22Rv1 (cell line): ENCODE results near the gene HS6ST2.

Source experiments
- H3K27ac ChIP-seq: fragments of 450-650 bp; 2 replicates; pipeline ENCODE4 v1.5.1; 2017
- CTCF ChIP-seq: fragments of 450-650 bp; IDR thresholded peaks from 2 replicates; pipeline ENCODE4 v1.5.1; 2017; ENCODE audit warnings: mild to moderate bottlenecking
- ZFX ChIP-seq: fragments of 450-650 bp; IDR thresholded peaks from 2 replicates; pipeline ENCODE4 v1.6.1; 2017; ENCODE audit warnings: antibody characterized with exemption, borderline replicate concordance

HS6ST2 gene

GRCh38 chrX:132704769-132705168 is 253.7 kb downstream of the HS6ST2 start:
- TF ChIP-seq ZFX (no peak), CTCF (no peak)
- H3K27ac ChIP-seq, result no peak overlapping the region

DNA sequence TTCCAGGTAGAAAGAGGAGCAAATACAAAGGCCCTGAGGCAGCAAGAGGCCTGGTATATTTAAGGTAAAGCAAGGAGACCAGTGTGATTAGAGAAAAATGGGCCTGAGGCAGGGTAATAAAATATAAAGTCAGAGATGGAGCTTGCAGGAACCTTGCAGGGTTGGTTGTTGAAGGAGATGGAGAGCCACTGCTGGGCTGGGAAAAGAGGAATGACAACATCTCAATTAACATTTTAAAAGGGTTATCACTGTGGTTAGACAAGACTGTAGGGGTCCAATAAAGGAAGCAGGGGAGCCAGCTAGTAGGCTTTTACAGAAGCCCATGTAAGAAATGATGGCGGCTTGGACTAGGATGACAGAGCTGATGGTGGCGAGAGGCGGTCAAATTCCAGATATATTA is 264.0 kb downstream of the HS6ST2 start:
- TF ChIP-seq ZFX, result no peak

DNA sequence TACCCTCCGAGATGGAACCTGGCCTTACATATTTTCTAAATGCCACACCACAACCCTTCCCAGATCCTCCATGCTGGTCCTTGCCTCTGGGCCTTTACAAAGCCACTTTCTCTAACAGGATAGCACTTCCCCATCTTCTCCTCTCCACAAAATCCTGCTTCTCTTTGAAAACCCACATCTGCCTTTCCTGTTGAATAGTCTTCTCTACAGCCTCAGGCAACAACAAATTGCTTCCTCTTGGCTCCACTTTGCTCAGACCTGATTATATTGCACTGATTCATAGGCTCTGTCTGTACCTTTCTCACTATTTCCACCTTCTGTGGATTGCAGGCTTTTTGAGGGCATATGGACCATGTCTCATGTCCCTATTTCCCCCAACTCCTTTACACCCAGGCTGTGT is 265.9 kb downstream of the HS6ST2 start:
- no peak overlapping the region for H3K27ac ChIP-seq
- no peak for TF ChIP-seq ZFX
- TF ChIP-seq CTCF, result no peak

More for the DNA sequence above, 264.0 kb downstream of the HS6ST2 start:
- no peak overlapping the region for H3K27ac ChIP-seq

GRCh38 chrX:132692066-132692465 is 266.4 kb downstream of the HS6ST2 start:
- TF ChIP-seq ZFX (no peak), CTCF (no peak)
- no peak overlapping the region for H3K27ac ChIP-seq

- H3K27ac ChIP-seq, result no peak overlapping the region
- TF ChIP-seq CTCF (no peak), ZFX (no peak)
Observed at GRCh38 chrX:132689612-132690563, 268.5 kb downstream of the HS6ST2 start.

GRCh38 chrX:132685276-132685675 is 273.2 kb downstream of the HS6ST2 start:
- no peak overlapping the region for H3K27ac ChIP-seq
- TF ChIP-seq CTCF (no peak), ZFX (no peak)

- no peak for TF ChIP-seq ZFX
- no peak overlapping the region for H3K27ac ChIP-seq
Observed at GRCh38 chrX:132677233-132677716, 281.2 kb downstream of the HS6ST2 start.

DNA sequence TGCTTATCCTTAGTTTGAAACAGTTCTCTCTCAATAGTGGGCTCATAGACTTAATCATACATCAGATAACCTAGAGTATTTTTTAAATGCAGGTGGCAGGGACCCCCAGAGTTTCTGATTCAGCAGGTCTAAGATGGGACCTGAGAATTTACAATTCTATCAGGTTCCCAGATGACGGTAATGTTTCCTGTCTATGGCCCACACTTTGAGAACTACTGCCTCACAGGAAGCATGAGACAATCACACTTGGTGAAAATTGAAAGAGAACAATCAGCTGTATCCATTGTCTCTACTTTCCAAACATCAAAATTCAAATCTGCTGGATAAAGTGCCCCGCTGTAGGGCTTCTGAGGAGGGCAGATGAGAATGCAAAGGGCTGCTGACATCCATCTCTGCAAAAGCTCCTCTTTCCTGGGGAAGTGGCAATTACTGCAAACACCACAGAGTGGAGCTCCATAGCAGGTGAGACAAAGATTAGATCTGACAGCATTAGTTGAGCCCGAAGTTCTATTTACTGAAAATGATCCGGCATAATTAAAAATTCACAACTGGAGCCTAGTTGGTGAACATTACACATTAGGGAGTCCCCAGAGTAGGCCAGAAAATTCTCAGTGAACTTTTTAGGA is 281.8 kb downstream of the HS6ST2 start:
- no peak overlapping the region for H3K27ac ChIP-seq
- TF ChIP-seq ZFX, result no peak
- TF ChIP-seq CTCF, result peak; percentile 7; the same call in 1 of the 2 replicates
